Measurements from ENCODE around the gene PTPRCAP. TPM values are rescaled to one million over a fixed set of nuclear protein-coding genes. Genes with fewer than 3 reads are reported as not detected.

The PTPRCAP gene
- total and polyA plus RNA-seq, 12 donors, result 0.42 to 10.1 (median 1.0) TPM; not detected in 2

GRCh38 chr11:67395555-67396258 lies 41.8 kb downstream of the PTPRCAP start:
- no peak overlapping the region for H3K27ac ChIP-seq

GRCh38 chr11:67393990-67394389 lies 43.5 kb downstream of the PTPRCAP start:
- peaks cover 4 to 46% (median 38%) of the 10 kb centered on the region in 9 donors for H3K4me1 ChIP-seq
- no peaks in the 10 kb centered on the region for H3K9me3 ChIP-seq
- DNase-seq (no peak), ATAC-seq (no peak)
- peaks cover 0 to 48% (median 20%) of the 10 kb centered on the region in 9 donors for H3K36me3 ChIP-seq
- 74 to 76% methylated on average over 5 of the region's 5 CpGs for WGBS, 2 donors
- no peak overlapping the region for H3K4me3 ChIP-seq
- TF ChIP-seq CTCF (IDR thresholded peaks at IDR 0.05), result no peak
- intact Hi-C loops (cut with DNase I), result loop anchor here in 2 of 10 donors (5.0 to 10.0 kb wide), 2 partner anchors 73 to 111 kb away; partner anchors contain the start of genes CDK2AP2 (in 1 of the 2), PITPNM1 (in 1 of the 2) and TMEM134 (in 1 of the 2)
- no peaks in the 10 kb centered on the region for H3K27me3 ChIP-seq
- no peak overlapping the region for H3K27ac ChIP-seq

More at GRCh38 chr11:67395555-67396258, 41.8 kb downstream of the PTPRCAP start:
- H3K27me3 ChIP-seq, result no peaks in the 10 kb centered on the region
- intact Hi-C loops (cut with DNase I), result loop anchor here in 2 of 10 donors (2.0 to 10.0 kb wide), 2 partner anchors 109 to 111 kb away; partner anchors contain the start of genes CDK2AP2 (in 1 of the 2) and PITPNM1 (in 1 of the 2)
- WGBS, 2 donors, result 86 to 87% methylated on average over 19 of the region's 19 CpGs
- H3K36me3 ChIP-seq, result peaks cover 0 to 65% (median 26%) of the 10 kb centered on the region in 9 donors
- no peak for DNase-seq
- ATAC-seq, result no peak
- H3K4me3 ChIP-seq, result no peak overlapping the region
- H3K4me1 ChIP-seq, result peaks cover 4 to 59% (median 49%) of the 10 kb centered on the region in 9 donors
- no peaks in the 10 kb centered on the region for H3K9me3 ChIP-seq
- no peak for TF ChIP-seq CTCF (IDR thresholded peaks at IDR 0.05)

- ATAC-seq (no peak), DNase-seq (no peak)
- WGBS, 2 donors, result 92 to 94% methylated on average over 18 of the region's 18 CpGs
- H3K4me3 ChIP-seq, result no peak overlapping the region
- no peaks in the 10 kb centered on the region for H3K9me3 ChIP-seq
- peaks cover 4 to 41% (median 36%) of the 10 kb centered on the region in 9 donors for H3K4me1 ChIP-seq
- H3K27ac ChIP-seq, result no peak overlapping the region
- intact Hi-C loops (cut with DNase I), result loop anchor here in 2 of 10 donors (5.0 to 10.0 kb wide), 2 partner anchors 74 to 111 kb away; partner anchors contain the start of genes CDK2AP2 (in 1 of the 2), PITPNM1 (in 1 of the 2) and TMEM134 (in 1 of the 2)
- TF ChIP-seq CTCF (IDR thresholded peaks at IDR 0.05), result no peak
- H3K27me3 ChIP-seq, result no peaks in the 10 kb centered on the region
- H3K36me3 ChIP-seq, result peaks cover 0 to 43% (median 15%) of the 10 kb centered on the region in 9 donors
Measured at GRCh38 chr11:67393437-67393836, 44.0 kb downstream of the PTPRCAP start.

GRCh38 chr11:67392183-67392715 lies 45.2 kb downstream of the PTPRCAP start:
- intact Hi-C loops (cut with DNase I), result loop anchor here in 2 of 10 donors (5.0 to 10.0 kb wide), 2 partner anchors 75 to 113 kb away; partner anchors contain the start of genes CDK2AP2 (in 1 of the 2), PITPNM1 (in 1 of the 2) and TMEM134 (in 1 of the 2)
- DNase-seq (no peak), ATAC-seq (peak in 2 of 8 donors; percentile 0)
- peak overlapping the region; percentile 66 to 91 (median 81) for H3K4me3 ChIP-seq
- no peaks in the 10 kb centered on the region for H3K27me3 ChIP-seq
- H3K9me3 ChIP-seq, result no peaks in the 10 kb centered on the region
- peak overlapping the region; percentile 28 to 92 (median 86) for H3K27ac ChIP-seq
- no peak for TF ChIP-seq CTCF (IDR thresholded peaks at IDR 0.05)
- 8% methylated on average over 31 of the region's 31 CpGs for WGBS, 2 donors
- H3K4me1 ChIP-seq, result peaks cover 4 to 31% (median 26%) of the 10 kb centered on the region in 9 donors
- H3K36me3 ChIP-seq, result peaks cover 0 to 31% (median 4%) of the 10 kb centered on the region in 9 donors

Data from heart right ventricle (tissue), 16 donors.